ENCODE measurements around the gene RPL10A.
"Not testable (repeated sequence)": the region's sequence is repeated elsewhere in the genome, so short reads cannot be mapped to it uniquely, and the experiment has no call there.

The RPL10A gene

DNA sequence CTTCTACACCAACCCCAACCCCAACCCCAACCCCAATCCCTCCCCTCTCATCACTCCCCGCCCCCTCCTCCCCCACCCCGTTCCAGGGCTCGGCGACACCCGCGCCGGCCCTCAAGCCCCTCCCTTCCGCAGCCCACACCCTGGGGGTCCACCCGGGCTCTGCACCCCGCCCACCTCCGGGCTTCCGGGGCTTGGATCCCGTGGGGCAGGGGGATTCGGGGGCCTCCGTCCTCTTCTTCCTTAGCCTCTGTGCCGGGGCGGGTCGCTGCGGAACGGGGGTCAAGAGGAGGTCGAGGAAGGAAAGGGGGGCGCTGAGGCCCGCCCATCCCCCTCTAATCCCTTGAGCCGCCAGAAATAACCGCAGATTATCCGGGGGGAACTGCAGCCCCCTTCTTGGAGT is 43.8 kb downstream of the RPL10A start:
- no peaks in the 10 kb centered on the region for H3K9me3 Mint-ChIP-seq
- peaks cover 25% of the 10 kb centered on the region for H3K27me3 Mint-ChIP-seq
- DNase-seq (ENCODE audit: low spot score in 2 of 2) (no peak), ATAC-seq (ENCODE audit: low read depth) (no peak)
- H3K4me3 Mint-ChIP-seq: no peak overlapping the region
- H3K36me3 Mint-ChIP-seq: no peaks in the 10 kb centered on the region
- H3K4me1 Mint-ChIP-seq: peaks cover 8% of the 10 kb centered on the region
- no peak overlapping the region for H3K27ac Mint-ChIP-seq

DNA sequence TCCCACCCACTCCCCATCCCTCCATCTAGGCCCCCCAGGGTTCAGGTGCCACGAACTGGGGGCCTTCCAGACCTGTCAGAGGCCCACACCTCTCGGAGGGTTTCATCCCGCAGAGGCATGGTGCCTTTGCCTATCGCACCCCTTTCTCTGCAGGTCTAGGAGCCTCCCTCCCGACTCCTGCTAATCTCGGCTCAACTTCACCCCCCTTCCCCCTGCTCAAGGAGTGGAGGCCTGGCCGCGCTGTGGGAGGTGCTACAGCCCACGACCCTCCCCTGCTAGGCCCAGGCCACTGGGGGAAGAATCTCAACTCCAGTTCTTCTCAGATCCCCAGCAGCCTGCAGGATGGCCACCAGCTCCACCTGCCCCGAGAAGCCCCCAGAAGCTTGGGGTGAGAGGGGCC is 44.5 kb downstream of the RPL10A start, which contains the start of gene TULP1:
TULP1 (minus strand) TSS at position 157 of the 400 bp plus-strand sequence; CDS start at position 119, 38 bp downstream.
- ATAC-seq (ENCODE audit: low read depth): no peak
- DNase-seq (ENCODE audit: low spot score in 2 of 2): no peak
- H3K27me3 Mint-ChIP-seq: peaks cover 25% of the 10 kb centered on the region
- no peak within 1 kb of the TSS for H3K4me3 Mint-ChIP-seq
- no peaks in the 10 kb centered on the region for H3K9me3 Mint-ChIP-seq
- H3K27ac Mint-ChIP-seq: no peak within 1 kb of the TSS
- H3K36me3 Mint-ChIP-seq: no peaks in the 10 kb centered on the region
- H3K4me1 Mint-ChIP-seq: peaks cover 8% of the 10 kb centered on the region

DNA sequence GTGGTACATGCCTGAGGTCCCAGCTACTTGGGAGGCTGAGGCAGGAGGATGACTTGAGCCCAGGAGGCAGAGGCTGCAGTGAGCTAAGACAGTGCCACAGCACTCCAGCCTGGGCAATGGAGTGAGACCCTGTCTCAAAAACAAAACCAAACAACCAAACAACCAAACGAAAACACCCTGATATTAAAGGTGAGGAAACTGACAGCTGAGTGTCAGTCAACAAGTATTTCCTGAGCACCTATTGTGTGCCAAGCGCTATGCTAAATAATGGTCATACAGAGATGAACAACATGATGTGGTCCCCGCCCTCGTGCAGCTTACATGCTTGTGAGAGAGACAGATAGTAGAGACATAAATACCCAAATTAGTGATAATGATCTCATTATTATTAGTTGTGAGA is 46.4 kb downstream of the RPL10A start:
- peaks cover 5% of the 10 kb centered on the region for H3K4me1 Mint-ChIP-seq
- no peaks in the 10 kb centered on the region for H3K9me3 Mint-ChIP-seq
- no peak overlapping the region for H3K4me3 Mint-ChIP-seq
- no peak overlapping the region for H3K27ac Mint-ChIP-seq
- H3K27me3 Mint-ChIP-seq: peaks cover 21% of the 10 kb centered on the region
- DNase-seq (ENCODE audit: low spot score in 2 of 2) (no peak), ATAC-seq (ENCODE audit: low read depth) (no peak)
- H3K36me3 Mint-ChIP-seq: no peaks in the 10 kb centered on the region

DNA sequence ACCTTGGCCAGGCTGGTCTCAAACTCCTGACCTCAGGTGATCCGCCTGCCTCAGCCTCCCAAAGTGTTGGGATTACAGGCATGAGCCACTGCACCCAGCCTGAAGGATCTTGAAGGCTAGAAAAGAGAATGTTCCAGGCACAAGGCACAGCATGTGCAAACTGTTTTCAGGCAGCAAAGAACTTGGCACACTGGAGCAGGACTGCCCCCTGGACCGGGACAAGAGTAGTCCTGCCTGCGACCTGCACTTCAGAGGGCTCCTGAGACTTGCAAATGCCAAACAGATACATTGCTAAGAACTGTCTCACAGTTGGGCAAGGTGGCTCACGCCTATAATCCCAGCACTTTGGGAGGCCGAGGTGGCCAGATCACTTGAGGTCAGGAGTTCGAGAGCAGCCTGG is 47.7 kb downstream of the RPL10A start:
- H3K27me3 Mint-ChIP-seq: peaks cover 19% of the 10 kb centered on the region
- H3K9me3 Mint-ChIP-seq; H3K36me3 Mint-ChIP-seq; H3K4me1 Mint-ChIP-seq; H3K4me3 Mint-ChIP-seq; H3K27ac Mint-ChIP-seq; DNase-seq (ENCODE audit: low spot score in 2 of 2); ATAC-seq (ENCODE audit: low read depth): not testable (repeated sequence)

DNA sequence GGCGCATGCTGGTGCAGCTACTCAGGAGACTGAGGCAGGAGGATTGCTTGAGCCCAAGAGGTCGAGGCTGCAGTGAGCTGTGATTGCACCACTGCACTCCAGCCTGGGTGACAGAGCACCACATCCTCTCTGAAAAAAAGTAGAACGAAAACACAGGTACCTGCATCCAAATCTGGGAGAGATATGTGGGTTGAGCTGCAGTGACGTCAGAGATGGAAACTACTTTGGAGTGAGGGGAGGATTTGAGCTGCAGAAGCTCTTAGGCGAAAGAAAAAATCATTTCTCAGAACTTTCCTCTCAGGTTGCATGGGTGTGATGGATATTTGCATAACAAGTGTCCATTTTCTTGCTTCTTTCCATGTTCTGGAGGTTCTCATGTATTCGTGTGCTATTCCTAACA is 48.5 kb downstream of the RPL10A start:
- no peaks in the 10 kb centered on the region for H3K9me3 Mint-ChIP-seq
- H3K27me3 Mint-ChIP-seq: peaks cover 15% of the 10 kb centered on the region
- peaks cover 3% of the 10 kb centered on the region for H3K4me1 Mint-ChIP-seq
- DNase-seq (ENCODE audit: low spot score in 2 of 2) (no peak), ATAC-seq (ENCODE audit: low read depth) (no peak)
- H3K36me3 Mint-ChIP-seq: no peaks in the 10 kb centered on the region
- H3K27ac Mint-ChIP-seq: no peak overlapping the region
- no peak overlapping the region for H3K4me3 Mint-ChIP-seq

GRCh38 chr6:35517978-35518377 is 49.8 kb downstream of the RPL10A start:
- ATAC-seq (ENCODE audit: low read depth); H3K4me1 Mint-ChIP-seq: not testable (repeated sequence)

DNA sequence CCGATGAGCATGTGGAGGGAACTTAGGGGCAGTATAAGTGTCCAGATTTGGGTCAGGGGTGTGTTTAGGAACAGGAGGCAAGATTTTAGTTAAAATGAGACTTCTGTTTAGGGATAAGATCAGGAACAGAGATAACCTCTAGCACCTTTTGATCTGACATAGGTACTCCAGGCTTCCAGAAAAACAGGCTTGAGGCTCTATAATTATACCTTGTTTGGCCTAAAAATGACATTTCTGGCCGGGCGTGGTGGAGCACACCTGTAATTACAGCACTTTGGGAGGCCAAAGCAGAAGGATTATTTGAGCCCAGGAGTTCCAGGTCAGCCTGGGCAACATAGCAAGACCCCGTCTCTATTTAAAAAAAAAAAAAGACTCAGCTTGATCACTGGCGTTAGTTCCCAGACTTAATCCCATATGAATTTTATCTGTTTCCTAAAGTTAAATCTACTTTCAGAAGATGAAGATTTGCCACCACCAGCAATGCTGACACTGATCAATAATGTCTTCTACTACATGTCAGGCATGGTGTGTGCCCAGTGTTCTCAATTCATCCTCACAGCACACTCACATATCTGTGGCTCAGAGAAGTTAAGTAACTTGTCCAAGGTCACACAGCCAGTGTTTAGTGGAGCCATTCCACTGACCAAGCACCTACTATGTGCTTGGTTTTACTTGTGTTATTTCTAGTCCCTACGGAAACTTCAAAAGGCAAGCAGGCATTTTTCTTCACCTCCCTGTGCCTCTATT is 50.5 kb downstream of the RPL10A start:
- Mint-ChIP-seq H3K36me3 (no peaks in the 10 kb centered on the region), H3K4me1 (peaks cover 3% of the 10 kb centered on the region), H3K27ac (no peak overlapping the region), H3K27me3 (peaks cover 7% of the 10 kb centered on the region), H3K9me3 (no peaks in the 10 kb centered on the region), H3K4me3 (no peak overlapping the region)
- DNase-seq (ENCODE audit: low spot score in 2 of 2): no peak
- no peak for ATAC-seq (ENCODE audit: low read depth)

More at GRCh38 chr6:35517978-35518377, 49.8 kb downstream of the RPL10A start:
- not testable (repeated sequence) for DNase-seq (ENCODE audit: low spot score in 2 of 2); H3K27ac Mint-ChIP-seq; H3K4me3 Mint-ChIP-seq; H3K9me3 Mint-ChIP-seq; H3K36me3 Mint-ChIP-seq; H3K27me3 Mint-ChIP-seq

GRCh38 chr6:35519313-35520015 is 51.3 kb downstream of the RPL10A start:
- H3K27me3 Mint-ChIP-seq: peaks cover 3% of the 10 kb centered on the region
- no peak for ATAC-seq (ENCODE audit: low read depth)
- DNase-seq (ENCODE audit: low spot score in 2 of 2): no peak
- H3K4me3 Mint-ChIP-seq: no peak overlapping the region
- H3K36me3 Mint-ChIP-seq: no peaks in the 10 kb centered on the region
- H3K9me3 Mint-ChIP-seq: no peaks in the 10 kb centered on the region
- H3K4me1 Mint-ChIP-seq: peaks cover 3% of the 10 kb centered on the region
- H3K27ac Mint-ChIP-seq: no peak overlapping the region

All from memory B cell (primary cell).